ENCODE measurements around the gene MITF. TPM values are rescaled to one million over a fixed set of nuclear protein-coding genes. Genes with fewer than 3 reads are reported as not detected.
A peak's percentile ranks its signal among the peaks of the same experiment; 100 is the strongest.

The MITF gene
- total and polyA plus RNA-seq, 2 of the 4 experiments (the other 2 are of a cell fraction) = 6.5 to 16.7 TPM

GRCh38 chr3:69770976-69771634, 31.8 kb downstream of the MITF start:
- BruUV-seq (replicated peaks) = no TSS peak
- H3K4me2 ChIP-seq (ENCODE audit: low read depth, low read length) = peak overlapping the region; percentile 34; the same call in 1 of the 2 replicates
- POLR2A ChIA-PET (ENCODE audit: unreplicated experiment) = interaction anchor here (0.7 kb wide), 1 partner anchor 24 kb away, joined by 3 read pairs; no protein-coding TSS in a partner anchor

More at GRCh38 chr3:69770976-69771634, 31.8 kb downstream of the MITF start:
- Histone ChIP-seq H3K36me3 (ENCODE audit: control insufficient read depth, insufficient read depth, low read length) (no peaks in the 10 kb centered on the region), H3K4me1 (ENCODE audit: control insufficient read depth, insufficient read depth, low read length) (peaks cover 21% of the 10 kb centered on the region), H2AK5ac (ENCODE audit: low read depth, low read length) (no peak overlapping the region; the same call in 1 of the 2 replicates), H4K8ac (ENCODE audit: low read depth in 2 of 2, low read length in 2 of 2) (peak overlapping the region in 1 of 2 experiments; percentile 56; a peak in 1 of 4 replicates), H3K18ac (ENCODE audit: low read depth, low read length) (peak overlapping the region; percentile 42; the same call in 1 of the 2 replicates), H3K23ac (ENCODE audit: low read depth, low read length) (no peak overlapping the region), H4K5ac (ENCODE audit: low read depth, low read length) (no peak overlapping the region), H3K27me3 (ENCODE audit: control insufficient read depth, insufficient read depth, low read length) (no peaks in the 10 kb centered on the region), H3K14ac (replicated peaks; ENCODE audit: low read depth, low read length) (no peak overlapping the region), H3K27ac (ENCODE audit: insufficient read depth, low read length) (no peak overlapping the region), H2AK9ac (replicated peaks; ENCODE audit: low read depth, low read length, poor library complexity) (no peak overlapping the region), H3K9me3 (ENCODE audit: control insufficient read depth, insufficient read depth, low read length) (no peaks in the 10 kb centered on the region), H2BK20ac (ENCODE audit: low read depth, low read length) (peak overlapping the region; percentile 38; the same call in 1 of the 2 replicates), H2BK5ac (ENCODE audit: low read depth, low read length, poor library complexity, severe bottlenecking) (peak overlapping the region; percentile 52), H3K56ac (ENCODE audit: extremely low read depth, insufficient read depth, low read length) (no peak overlapping the region), H3K79me1 (ENCODE audit: low read depth in 1 of 2, low read length in 2 of 2) (peaks cover 25 to 58% of the 10 kb centered on the region in 2 experiments), H4K91ac (ENCODE audit: insufficient read depth, low read depth, low read length) (no peak overlapping the region), H2BK15ac (ENCODE audit: low read depth, low read length) (peak overlapping the region; percentile 31; the same call in 1 of the 3 replicates), H2AFZ (replicated peaks; ENCODE audit: low read length, poor library complexity) (no peak overlapping the region), H3K9ac (ENCODE audit: low read depth, low read length) (no peak overlapping the region), H2BK120ac (ENCODE audit: low read depth, low read length) (peak overlapping the region; percentile 64), H3K9me1 (ENCODE audit: insufficient read depth, low read length) (peaks cover 13% of the 10 kb centered on the region), H3K4me3 (ENCODE audit: insufficient read depth, low read depth, low read length) (no peak overlapping the region), H4K20me1 (ENCODE audit: insufficient read depth, low read length) (no peaks in the 10 kb centered on the region), H3K4ac (ENCODE audit: low read depth, low read length) (peak overlapping the region; percentile 26; the same call in 1 of the 2 replicates)
- ATAC-seq (ENCODE audit: low read depth) (peak; percentile 61), DNase-seq (peak; percentile 87)
- in situ Hi-C loops (cut with MboI; ENCODE audit: low sequenced_read_pairs) (no loop called here), intact Hi-C loops (cut with micrococcal nuclease) (no loop called here), dilution Hi-C loops (cut with HindIII; ENCODE audit: low sequenced_read_pairs, unreplicated experiment) (no loop called here)
- TF ChIP-seq CEBPB (IDR thresholded peaks at IDR 0.05; ENCODE audit: low read depth, low read length) = 0 out of 2 replicates have a peak, but pooled peaks have one; percentile 12
- TF ChIP-seq CHD1 (IDR thresholded peaks at IDR 0.05; ENCODE audit: low read depth, low read length) = no peak
- CTCF ChIA-PET = interaction anchor here (1.2 kb wide), 1 partner anchor 9 kb away, joined by 4 read pairs; no protein-coding TSS in a partner anchor
- WGBS, 2 experiments (ENCODE audit: extremely low coverage in 2 of 2, insufficient read length in 1 of 2) = no CpG with 5 or more reads among the region's 6 CpGs

Data from IMR-90 (cell line).